SK-N-SH treated with all-trans-retinoic acid at 6 μM for 48 hours (cell line): ENCODE data around the gene ELOVL2.
"Not testable (repeated sequence)": the region's sequence is repeated elsewhere in the genome, so short reads cannot be mapped to it uniquely, and the experiment has no call there.

Experiments
- ATAC-seq: fragments of 200-7000 bp; cut with Tn5 transposase; 3 replicates; pipeline ENCODE4 v1.9.1; 2020; ENCODE audit warnings: mild to moderate bottlenecking, moderate library complexity
- ARNTL ChIP-seq: fragments of 450-650 bp; formaldehyde crosslinking; IDR thresholded peaks from 2 replicates; pipeline ENCODE4 v1.5.0; 2020; ENCODE audit warnings: low read depth, mild to moderate bottlenecking, moderate library complexity, borderline replicate concordance
- CSDC2 ChIP-seq: fragments of 250-450 bp; sonication (Bioruptor Pico); IDR thresholded peaks from 2 replicates; pipeline ENCODE4 v1.5.0; 2020; ENCODE audit warnings: mild to moderate bottlenecking, moderate library complexity
- ESRRG ChIP-seq: fragments of 250-450 bp; sonication (Bioruptor Pico); IDR thresholded peaks from 2 replicates; pipeline ENCODE4 v1.6.1; 2021; ENCODE audit warnings: mild to moderate bottlenecking
- GLIS3 ChIP-seq: fragments of 250-450 bp; sonication (Bioruptor Pico); IDR thresholded peaks from 2 replicates; pipeline ENCODE4 v1.5.0; 2020; ENCODE audit warnings: mild to moderate bottlenecking, moderate library complexity
- ISL1 ChIP-seq: fragments of 250-450 bp; sonication (Bioruptor Pico); IDR thresholded peaks from 2 replicates; pipeline ENCODE4 v2.1.2; 2022; ENCODE audit warnings: mild to moderate bottlenecking, moderate library complexity
- OSR1 ChIP-seq: fragments of 250-450 bp; sonication (Bioruptor Pico); IDR thresholded peaks from 2 replicates; pipeline ENCODE4 v1.8.0; 2022; ENCODE audit warnings: moderate library complexity, mild to moderate bottlenecking, inconsistent platforms
- PPARA ChIP-seq: fragments of 250-450 bp; sonication (Bioruptor Pico); IDR thresholded peaks from 2 replicates; pipeline ENCODE4 v1.5.0; 2020; ENCODE audit warnings: mild to moderate bottlenecking, borderline replicate concordance
- RARB ChIP-seq: fragments of 250-450 bp; sonication (Bioruptor Pico); IDR thresholded peaks from 2 replicates; pipeline ENCODE4 v1.8.0; 2021; ENCODE audit warnings: mild to moderate bottlenecking, moderate library complexity
- ZC3H10 ChIP-seq: fragments of 250-450 bp; sonication (Bioruptor Pico); IDR thresholded peaks from 2 replicates; pipeline ENCODE4 v1.5.1; 2021; ENCODE audit warnings: mild to moderate bottlenecking, moderate library complexity
- ZFP3 ChIP-seq: fragments of 250-450 bp; sonication (Bioruptor Pico); IDR thresholded peaks from 2 replicates; pipeline ENCODE4 v1.5.0; 2020; ENCODE audit warnings: mild to moderate bottlenecking, moderate library complexity
- ZNF565 ChIP-seq: fragments of 450-650 bp; formaldehyde crosslinking; conservative IDR thresholded peaks from 2 replicates; pipeline ENCODE4 v1.5.0; 2020; ENCODE audit warnings: low read depth, mild to moderate bottlenecking, moderate library complexity
- ZNF70 ChIP-seq: fragments of 450-650 bp; formaldehyde crosslinking; IDR thresholded peaks from 2 replicates; pipeline ENCODE4 v1.5.0; 2020; ENCODE audit warnings: mild to moderate bottlenecking, moderate library complexity
- ZNF8 ChIP-seq: fragments of 450-650 bp; formaldehyde crosslinking; IDR thresholded peaks from 2 replicates; pipeline ENCODE4 v1.5.0; 2020; ENCODE audit warnings: mild to moderate bottlenecking, moderate library complexity
- TF ChIP-seq, protein P1 (sequence below): fragments of 250-450 bp; sonication (Bioruptor Pico); IDR thresholded peaks from 2 replicates; pipeline ENCODE4 v1.8.0; 2020; ENCODE audit warnings: mild to moderate bottlenecking, moderate library complexity, borderline replicate concordance
- TF ChIP-seq, protein P2 (sequence below): fragments of 250-450 bp; sonication (Bioruptor Pico); IDR thresholded peaks from 2 replicates; pipeline ENCODE4 v1.5.1; 2020; ENCODE audit warnings: low read depth, mild to moderate bottlenecking, moderate library complexity
- TF ChIP-seq, protein P3 (sequence below): fragments of 250-450 bp; sonication (Bioruptor Pico); IDR thresholded peaks from 2 replicates; pipeline ENCODE4 v1.5.0; 2020; ENCODE audit warnings: mild to moderate bottlenecking, moderate library complexity
- TF ChIP-seq, protein P4 (sequence below): fragments of 250-450 bp; sonication (Bioruptor Pico); IDR thresholded peaks from 2 replicates; pipeline ENCODE4 v1.5.1; 2021; ENCODE audit warnings: mild to moderate bottlenecking, moderate library complexity

ELOVL2 gene

DNA sequence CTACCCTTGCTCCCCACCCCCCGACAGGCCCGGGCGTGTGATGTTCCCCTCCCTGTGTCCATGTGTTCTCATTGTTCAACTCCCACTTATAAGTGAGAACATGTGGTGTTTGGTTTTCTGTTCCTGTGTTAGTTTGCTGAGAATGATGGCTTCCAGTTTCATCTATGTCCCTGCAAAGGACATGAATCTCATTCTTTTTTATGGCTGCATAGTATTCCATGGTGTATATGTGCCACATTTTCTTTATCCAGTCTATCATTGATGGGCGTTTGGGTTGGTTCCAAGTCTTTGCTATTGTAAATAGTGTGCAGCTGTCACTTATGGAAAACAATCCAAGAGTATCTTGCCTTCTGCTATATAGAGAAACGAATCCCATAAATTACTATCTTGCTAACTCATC lies 40.8 kb downstream of the ELOVL2 start:
- not testable (repeated sequence) for ATAC-seq

DNA sequence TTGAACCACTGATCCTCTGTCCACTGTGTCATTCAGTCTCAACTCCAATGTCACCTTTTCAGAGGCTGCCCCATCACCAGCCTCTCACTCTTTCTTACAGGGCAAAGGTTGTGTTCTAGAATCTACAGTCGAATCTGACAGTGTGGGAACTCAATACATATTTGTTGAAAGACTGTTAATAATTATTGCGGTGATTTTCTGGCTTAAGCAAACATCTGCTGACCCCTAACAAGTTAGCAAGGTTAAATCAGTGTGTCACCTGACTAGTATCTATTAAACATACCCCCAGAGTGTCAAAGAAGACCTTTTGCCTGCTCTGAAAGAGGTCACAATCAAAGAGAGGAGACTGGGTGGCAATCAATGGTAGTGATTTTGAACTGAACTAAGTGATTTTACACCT lies 41.9 kb downstream of the ELOVL2 start:
- no peak for ATAC-seq
- TF ChIP-seq, protein P1, sequence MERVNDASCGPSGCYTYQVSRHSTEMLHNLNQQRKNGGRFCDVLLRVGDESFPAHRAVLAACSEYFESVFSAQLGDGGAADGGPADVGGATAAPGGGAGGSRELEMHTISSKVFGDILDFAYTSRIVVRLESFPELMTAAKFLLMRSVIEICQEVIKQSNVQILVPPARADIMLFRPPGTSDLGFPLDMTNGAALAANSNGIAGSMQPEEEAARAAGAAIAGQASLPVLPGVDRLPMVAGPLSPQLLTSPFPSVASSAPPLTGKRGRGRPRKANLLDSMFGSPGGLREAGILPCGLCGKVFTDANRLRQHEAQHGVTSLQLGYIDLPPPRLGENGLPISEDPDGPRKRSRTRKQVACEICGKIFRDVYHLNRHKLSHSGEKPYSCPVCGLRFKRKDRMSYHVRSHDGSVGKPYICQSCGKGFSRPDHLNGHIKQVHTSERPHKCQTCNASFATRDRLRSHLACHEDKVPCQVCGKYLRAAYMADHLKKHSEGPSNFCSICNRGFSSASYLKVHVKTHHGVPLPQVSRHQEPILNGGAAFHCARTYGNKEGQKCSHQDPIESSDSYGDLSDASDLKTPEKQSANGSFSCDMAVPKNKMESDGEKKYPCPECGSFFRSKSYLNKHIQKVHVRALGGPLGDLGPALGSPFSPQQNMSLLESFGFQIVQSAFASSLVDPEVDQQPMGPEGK, result no peak
- no peak for TF ChIP-seq OSR1 (CRISPR knock-in tag)

DNA sequence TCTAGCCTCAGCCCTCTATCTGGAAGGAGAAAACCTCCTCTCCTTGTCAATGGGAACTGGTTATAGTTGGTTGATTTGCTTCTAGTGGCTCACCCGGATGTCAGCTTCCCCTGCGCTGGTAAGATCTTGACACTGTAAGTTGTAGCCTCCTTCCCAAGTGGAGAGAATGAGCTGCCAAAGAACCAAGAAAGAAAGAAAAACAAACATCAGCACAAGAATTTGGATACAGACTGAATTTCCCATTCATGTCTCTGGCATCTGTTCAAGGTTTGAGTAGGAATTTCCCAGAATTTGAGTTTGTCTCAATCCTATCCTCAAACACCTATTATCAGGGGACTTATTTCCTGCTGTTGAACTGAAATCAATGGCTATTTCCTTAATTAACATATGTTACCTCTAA lies 44.1 kb downstream of the ELOVL2 start:
- no peak for ATAC-seq
- TF ChIP-seq, protein P2, sequence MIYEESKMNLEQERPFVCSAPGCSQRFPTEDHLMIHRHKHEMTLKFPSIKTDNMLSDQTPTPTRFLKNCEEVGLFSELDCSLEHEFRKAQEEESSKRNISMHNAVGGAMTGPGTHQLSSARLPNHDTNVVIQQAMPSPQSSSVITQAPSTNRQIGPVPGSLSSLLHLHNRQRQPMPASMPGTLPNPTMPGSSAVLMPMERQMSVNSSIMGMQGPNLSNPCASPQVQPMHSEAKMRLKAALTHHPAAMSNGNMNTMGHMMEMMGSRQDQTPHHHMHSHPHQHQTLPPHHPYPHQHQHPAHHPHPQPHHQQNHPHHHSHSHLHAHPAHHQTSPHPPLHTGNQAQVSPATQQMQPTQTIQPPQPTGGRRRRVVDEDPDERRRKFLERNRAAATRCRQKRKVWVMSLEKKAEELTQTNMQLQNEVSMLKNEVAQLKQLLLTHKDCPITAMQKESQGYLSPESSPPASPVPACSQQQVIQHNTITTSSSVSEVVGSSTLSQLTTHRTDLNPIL (CRISPR knock-in tag), result no peak
- TF ChIP-seq PPARA (no peak), ZFP3 (CRISPR knock-in tag) (no peak), ZC3H10 (no peak), ZNF8 (no peak)
- TF ChIP-seq, all 23 proteins: peak for 0

DNA sequence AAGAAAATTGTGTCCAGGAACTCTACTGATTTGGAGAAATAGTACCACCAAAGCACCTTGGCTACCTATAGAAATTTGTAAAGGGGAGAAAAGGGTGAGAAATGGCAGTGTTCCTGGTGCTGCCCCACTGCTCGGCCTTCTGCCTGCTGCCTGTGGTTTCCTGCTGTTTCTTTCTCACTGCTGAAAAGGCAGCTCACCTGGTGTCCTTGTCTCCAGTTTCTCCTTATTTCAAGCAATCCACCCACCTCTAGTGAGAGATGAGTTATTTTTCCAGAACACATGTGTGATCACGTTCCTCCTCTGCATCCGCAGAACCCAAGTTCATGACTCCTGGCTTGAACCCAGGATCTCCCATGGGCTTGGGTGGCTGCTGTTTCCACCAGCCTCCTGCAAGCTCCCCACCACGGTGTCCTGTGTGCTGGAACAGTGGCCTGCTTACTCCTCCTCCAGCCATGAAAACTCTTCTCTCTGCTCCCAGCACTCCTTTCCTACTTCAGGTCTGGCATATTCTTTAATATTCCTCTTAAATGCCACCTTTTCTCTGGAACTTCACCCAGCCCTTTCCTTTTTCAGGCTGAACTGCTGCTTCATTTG lies 48.9 kb downstream of the ELOVL2 start:
- TF ChIP-seq RARB (CRISPR knock-in tag), result no peak
- TF ChIP-seq ZC3H10, result no peak
- TF ChIP-seq, protein P2 (CRISPR knock-in tag), result no peak
- TF ChIP-seq ZNF70 (CRISPR knock-in tag), result no peak
- TF ChIP-seq, protein P1, result no peak
- no peak for TF ChIP-seq GLIS3 (CRISPR knock-in tag)
- TF ChIP-seq, protein P3, sequence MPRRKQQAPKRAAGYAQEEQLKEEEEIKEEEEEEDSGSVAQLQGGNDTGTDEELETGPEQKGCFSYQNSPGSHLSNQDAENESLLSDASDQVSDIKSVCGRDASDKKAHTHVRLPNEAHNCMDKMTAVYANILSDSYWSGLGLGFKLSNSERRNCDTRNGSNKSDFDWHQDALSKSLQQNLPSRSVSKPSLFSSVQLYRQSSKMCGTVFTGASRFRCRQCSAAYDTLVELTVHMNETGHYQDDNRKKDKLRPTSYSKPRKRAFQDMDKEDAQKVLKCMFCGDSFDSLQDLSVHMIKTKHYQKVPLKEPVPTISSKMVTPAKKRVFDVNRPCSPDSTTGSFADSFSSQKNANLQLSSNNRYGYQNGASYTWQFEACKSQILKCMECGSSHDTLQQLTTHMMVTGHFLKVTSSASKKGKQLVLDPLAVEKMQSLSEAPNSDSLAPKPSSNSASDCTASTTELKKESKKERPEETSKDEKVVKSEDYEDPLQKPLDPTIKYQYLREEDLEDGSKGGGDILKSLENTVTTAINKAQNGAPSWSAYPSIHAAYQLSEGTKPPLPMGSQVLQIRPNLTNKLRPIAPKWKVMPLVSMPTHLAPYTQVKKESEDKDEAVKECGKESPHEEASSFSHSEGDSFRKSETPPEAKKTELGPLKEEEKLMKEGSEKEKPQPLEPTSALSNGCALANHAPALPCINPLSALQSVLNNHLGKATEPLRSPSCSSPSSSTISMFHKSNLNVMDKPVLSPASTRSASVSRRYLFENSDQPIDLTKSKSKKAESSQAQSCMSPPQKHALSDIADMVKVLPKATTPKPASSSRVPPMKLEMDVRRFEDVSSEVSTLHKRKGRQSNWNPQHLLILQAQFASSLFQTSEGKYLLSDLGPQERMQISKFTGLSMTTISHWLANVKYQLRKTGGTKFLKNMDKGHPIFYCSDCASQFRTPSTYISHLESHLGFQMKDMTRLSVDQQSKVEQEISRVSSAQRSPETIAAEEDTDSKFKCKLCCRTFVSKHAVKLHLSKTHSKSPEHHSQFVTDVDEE, result no peak
- no peak for TF ChIP-seq ISL1 (CRISPR knock-in tag)
- TF ChIP-seq ARNTL (CRISPR knock-in tag), result no peak
- TF ChIP-seq, all 23 proteins: peak for 0
- no peak for ATAC-seq

DNA sequence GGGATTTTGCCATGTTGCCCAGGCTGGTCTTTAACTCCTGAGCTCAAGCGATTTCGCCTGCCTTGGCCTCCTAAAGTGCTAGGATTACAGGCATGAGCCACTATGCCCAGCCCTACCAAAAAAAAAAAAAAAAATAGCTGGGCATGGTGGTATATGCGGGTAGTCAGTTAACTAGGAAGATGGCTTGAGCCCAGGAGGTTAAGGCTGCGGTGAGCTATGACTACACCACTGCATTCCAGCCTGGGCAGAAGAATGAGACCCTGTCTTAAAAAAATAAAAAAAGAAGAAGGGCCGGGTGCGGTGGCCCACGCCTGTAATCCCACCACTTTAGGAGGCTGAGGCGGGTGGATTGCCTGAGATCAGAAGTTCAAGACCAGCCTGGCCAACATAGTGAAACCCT lies 50.2 kb downstream of the ELOVL2 start:
- TF ChIP-seq ZNF565 (no peak), RARB (CRISPR knock-in tag) (no peak), ESRRG (CRISPR knock-in tag) (no peak), ZNF70 (CRISPR knock-in tag) (no peak), PPARA (no peak), CSDC2 (CRISPR knock-in tag) (no peak)
- TF ChIP-seq, protein P4, sequence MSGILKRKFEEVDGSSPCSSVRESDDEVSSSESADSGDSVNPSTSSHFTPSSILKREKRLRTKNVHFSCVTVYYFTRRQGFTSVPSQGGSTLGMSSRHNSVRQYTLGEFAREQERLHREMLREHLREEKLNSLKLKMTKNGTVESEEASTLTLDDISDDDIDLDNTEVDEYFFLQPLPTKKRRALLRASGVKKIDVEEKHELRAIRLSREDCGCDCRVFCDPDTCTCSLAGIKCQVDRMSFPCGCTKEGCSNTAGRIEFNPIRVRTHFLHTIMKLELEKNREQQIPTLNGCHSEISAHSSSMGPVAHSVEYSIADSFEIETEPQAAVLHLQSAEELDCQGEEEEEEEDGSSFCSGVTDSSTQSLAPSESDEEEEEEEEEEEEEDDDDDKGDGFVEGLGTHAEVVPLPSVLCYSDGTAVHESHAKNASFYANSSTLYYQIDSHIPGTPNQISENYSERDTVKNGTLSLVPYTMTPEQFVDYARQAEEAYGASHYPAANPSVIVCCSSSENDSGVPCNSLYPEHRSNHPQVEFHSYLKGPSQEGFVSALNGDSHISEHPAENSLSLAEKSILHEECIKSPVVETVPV, result no peak
- TF ChIP-seq, protein P1, result no peak
- ATAC-seq, result no peak
